ENCODE results near the gene RENBP.

RENBP gene

GRCh38 chrX:153931748-153932147, 12.7 kb downstream of the RENBP start:
- DNase-seq: no peak

- no peak for DNase-seq
Observed at GRCh38 chrX:153931151-153931550, 13.3 kb downstream of the RENBP start.

GRCh38 chrX:153930011-153930910, 14.2 kb downstream of the RENBP start:
- no peak for DNase-seq

GRCh38 chrX:153929576-153929975, 14.9 kb downstream of the RENBP start:
- DNase-seq: no peak

- no peak for DNase-seq
Observed at GRCh38 chrX:153928846-153929245, 15.6 kb downstream of the RENBP start.

- peak; percentile 96 for DNase-seq
Observed at GRCh38 chrX:153927922-153928760, 16.3 kb downstream of the RENBP start.

GRCh38 chrX:153927672-153927921, 16.8 kb downstream of the RENBP start:
- no peak for DNase-seq

- DNase-seq: peak; percentile 9
Observed at GRCh38 chrX:153926858-153927671, 17.4 kb downstream of the RENBP start.

GRCh38 chrX:153926552-153926857, 17.9 kb downstream of the RENBP start:
- no peak for DNase-seq

GRCh38 chrX:153925739-153926551, 18.5 kb downstream of the RENBP start, which contains the start of gene ARHGAP4:
Gene ARHGAP4 (minus strand): TSS chrX:153926264. CDS start chrX:153926202, 62 bp downstream.
- no peak for DNase-seq

- DNase-seq: no peak
Observed at GRCh38 chrX:153925387-153925738, 19.1 kb downstream of the RENBP start.

- DNase-seq: peak; percentile 7
Observed at GRCh38 chrX:153924149-153924861, 20.1 kb downstream of the RENBP start.

- no peak for DNase-seq
Observed at GRCh38 chrX:153922932-153923857, 21.2 kb downstream of the RENBP start.

GRCh38 chrX:153921511-153922446, 22.7 kb downstream of the RENBP start:
- no peak for DNase-seq

- DNase-seq: no peak
Observed at GRCh38 chrX:153921070-153921469, 23.4 kb downstream of the RENBP start.

GRCh38 chrX:153920546-153920945, 23.9 kb downstream of the RENBP start:
- no peak for DNase-seq

GRCh38 chrX:153919281-153919680, 25.2 kb downstream of the RENBP start:
- DNase-seq: no peak

- DNase-seq: no peak
Observed at GRCh38 chrX:153917869-153918268, 26.6 kb downstream of the RENBP start.

GRCh38 chrX:153913701-153914100, 30.7 kb downstream of the RENBP start:
- DNase-seq: no peak

- DNase-seq: no peak
Observed at GRCh38 chrX:153913211-153913610, 31.2 kb downstream of the RENBP start.

All from NCI-H446 treated with DMSO at 0.1 percent for 48 hours (cell line).